HG02623 (cell line): Measurements from ENCODE around the gene IGSF21.

Experiments used
- ATAC-seq: cut with Tn5 transposase; IDR thresholded peaks from one replicate; pipeline ENCODE4 v1.9.1; 2021; ENCODE audit warnings: moderate library complexity; ENCODE audit not compliant: unreplicated experiment

IGSF21 gene

GRCh38 chr1:18203645-18204044 is 96.0 kb downstream of the IGSF21 start:
- ATAC-seq: no peak

GRCh38 chr1:18204575-18204974 is 97.0 kb downstream of the IGSF21 start:
- ATAC-seq: no peak

GRCh38 chr1:18205319-18205718 is 97.7 kb downstream of the IGSF21 start:
- no peak for ATAC-seq

DNA sequence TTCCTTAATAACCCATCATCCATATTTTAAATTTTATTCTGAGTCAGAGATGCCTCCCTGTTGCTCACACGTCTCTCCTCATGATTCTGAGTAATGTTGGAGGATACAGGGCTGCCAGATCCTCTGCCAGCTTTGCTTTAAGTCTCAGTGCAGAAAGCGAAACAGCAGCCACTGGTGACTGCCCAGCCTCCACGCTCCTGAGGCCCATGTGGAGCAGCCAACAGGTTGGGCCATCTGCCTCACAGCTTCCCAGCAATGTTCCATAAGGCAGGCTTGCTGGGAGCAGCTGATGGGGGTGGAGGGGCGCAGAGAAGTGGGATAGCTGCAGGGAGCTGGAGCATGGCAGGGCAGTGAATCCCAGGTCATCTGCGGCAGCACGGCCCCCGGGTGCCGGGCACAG is 104.2 kb downstream of the IGSF21 start:
- no peak for ATAC-seq

DNA sequence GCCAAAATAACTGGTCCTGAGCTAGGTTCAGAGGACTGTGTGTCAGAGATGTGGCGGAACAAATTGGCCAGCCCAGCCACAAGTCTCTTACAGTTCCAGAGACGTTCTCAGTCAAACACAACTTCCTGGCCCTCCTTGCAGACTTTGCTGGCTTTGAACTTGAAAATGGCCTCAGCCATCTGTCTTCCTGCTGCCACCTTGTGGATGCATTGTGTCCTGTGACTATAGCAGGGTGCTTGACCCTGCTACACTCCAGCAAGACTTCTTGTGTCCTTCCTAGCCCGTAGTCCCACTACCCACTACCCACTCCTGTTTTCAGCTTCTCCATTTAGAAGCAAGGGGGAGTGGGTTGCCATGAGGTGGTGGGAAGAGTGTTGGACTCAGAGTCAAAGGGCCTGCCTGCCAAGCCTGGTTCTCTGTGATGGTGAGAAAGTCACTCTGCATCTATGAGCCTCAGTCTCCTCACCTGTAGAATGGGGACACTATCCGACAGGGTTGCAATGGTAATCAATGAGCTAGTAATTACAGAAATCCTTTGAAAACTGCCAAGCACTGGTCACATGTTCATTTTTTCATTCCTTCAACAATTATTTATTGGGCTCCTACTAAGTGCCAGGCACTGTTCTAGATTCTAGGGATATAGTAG is 109.9 kb downstream of the IGSF21 start:
- ATAC-seq: no peak

GRCh38 chr1:18229625-18230024 is 122.0 kb downstream of the IGSF21 start:
- ATAC-seq: no peak

- no peak for ATAC-seq
Observed at GRCh38 chr1:18230321-18230720, 122.7 kb downstream of the IGSF21 start.

- ATAC-seq: no peak
Observed at GRCh38 chr1:18230840-18231239, 123.2 kb downstream of the IGSF21 start.

- no peak for ATAC-seq
Observed at GRCh38 chr1:18232052-18232451, 124.5 kb downstream of the IGSF21 start.

- ATAC-seq: no peak
Observed at GRCh38 chr1:18233176-18233864, 125.7 kb downstream of the IGSF21 start.

DNA sequence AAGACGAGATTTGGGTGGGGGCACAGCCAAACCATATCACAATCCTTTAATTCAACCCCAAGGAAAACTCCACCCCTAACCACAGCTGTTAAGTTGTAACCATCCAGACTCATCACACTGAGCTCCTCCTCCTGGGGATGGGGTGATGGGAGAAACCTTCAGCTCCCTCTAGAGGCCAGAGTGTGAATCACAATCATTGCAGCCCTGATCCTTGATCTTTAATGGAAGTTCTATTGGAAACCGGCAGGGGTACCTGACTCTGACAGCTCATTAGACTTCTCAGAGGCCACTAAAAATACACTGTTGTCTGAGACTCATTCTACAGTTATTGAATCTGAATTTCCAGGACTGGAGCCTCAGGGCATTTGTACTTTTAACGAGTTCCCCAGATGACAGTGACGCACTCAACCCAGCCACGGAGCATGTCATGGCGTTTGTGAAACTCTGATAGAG is 127.2 kb downstream of the IGSF21 start:
- no peak for ATAC-seq

- ATAC-seq: no peak
Observed at GRCh38 chr1:18237371-18237770, 129.8 kb downstream of the IGSF21 start.

DNA sequence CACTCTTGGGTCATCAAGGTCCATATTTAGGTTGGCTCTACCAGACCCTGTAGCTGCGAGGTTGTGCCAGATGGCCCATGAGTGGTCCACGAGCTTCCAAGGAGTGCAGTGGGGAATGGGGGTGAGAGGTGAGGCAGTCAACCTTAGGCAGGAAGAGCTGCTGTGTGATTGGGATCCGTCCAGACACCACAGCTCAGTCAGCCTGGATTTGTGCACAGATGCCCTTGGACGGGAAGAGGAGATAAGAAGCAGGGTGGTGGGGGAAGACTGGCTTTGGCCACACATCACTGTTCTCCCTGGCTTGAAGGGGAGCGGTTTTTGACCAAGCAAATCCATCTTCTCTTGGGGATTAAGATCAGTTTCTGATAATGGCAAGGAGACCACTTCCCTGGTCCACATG is 130.6 kb downstream of the IGSF21 start:
- no peak for ATAC-seq

DNA sequence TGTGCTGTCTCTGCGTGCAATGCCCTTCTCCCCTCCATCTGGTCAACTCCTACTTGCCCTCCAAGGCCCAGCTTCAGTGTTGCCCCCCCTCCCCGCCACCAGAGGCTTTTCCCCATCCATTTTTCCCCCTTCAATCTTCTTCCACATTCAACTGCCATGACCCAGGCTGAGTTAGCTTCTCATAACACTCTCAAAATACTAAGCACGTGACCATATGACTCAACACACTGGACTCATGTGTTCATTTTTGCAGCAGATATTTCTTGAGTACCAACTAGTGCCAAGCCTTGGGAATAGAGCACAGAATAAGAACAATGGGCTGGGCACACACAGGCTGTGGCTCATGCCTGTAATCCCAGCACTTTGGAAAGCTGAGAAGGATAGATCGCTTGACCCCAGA is 132.1 kb downstream of the IGSF21 start:
- no peak for ATAC-seq

- ATAC-seq: no peak
Observed at GRCh38 chr1:18240906-18241305, 133.3 kb downstream of the IGSF21 start.

DNA sequence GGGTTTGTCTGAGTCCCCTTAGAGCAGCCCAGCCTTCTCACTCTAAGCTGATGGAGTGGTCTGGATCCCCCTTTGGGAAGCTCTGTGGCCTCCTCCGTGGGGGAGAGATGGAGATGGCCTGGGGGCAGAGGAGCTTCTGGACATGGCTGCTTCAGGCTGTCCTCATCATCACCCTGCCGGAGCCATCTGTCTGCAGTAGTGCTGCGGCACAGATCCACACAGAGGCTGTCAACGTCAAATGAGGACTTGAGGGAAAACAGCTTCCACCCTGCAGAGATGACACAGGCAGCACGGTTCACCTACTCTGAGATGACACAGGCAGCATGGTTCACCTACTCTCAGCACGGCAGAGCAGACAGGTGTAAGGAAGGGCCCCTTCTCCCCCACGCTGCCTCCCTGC is 134.3 kb downstream of the IGSF21 start:
- ATAC-seq: no peak

DNA sequence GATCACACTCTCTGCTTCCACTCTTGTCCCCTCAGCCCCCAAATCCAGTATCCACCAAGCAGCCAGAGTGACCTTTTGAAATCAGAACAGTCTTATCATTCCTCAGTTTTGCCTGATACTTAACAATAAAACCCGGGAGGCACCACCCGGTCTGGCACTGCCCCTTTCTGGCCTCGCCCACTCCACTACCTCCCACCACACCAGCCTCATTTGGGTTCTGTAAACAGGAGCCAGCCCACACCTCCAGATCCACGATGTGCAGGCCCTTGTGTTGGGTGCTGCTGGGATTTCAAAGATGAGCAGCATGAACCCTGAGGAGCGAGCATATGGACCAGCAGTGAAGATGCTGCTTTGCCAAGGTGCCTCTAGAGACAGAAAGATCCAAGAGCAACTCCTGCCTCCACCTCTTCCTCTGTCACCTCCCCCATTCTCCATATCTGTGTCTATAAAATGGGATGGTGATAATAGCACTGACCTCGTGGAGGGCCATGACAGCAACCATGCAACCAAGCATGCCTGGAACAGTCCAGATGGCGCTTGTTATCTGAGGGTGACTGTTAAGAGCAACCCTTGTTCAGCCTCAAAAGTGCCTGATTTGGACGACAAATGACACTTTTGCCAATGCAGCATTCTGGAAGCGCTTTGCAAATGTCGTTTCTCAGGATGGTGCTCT is 136.0 kb downstream of the IGSF21 start:
- no peak for ATAC-seq

DNA sequence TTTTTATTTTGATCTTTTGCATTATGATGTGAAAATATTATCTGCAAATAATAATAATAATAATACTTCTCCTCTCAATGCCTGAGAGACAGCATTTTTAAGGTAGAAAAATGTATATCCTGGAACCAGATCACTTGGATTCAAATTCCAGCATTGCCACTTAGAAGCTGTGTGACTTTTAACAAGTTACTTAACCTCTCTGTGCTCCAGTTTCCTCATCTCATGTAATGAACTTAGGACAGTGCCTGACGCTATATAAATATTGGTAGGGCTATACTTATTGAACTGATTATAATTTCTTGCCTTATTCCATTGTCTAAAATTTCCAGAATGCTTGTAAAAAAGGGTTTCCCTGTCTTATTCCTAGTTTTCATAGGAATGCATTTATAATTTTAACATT is 137.2 kb downstream of the IGSF21 start:
- no peak for ATAC-seq

GRCh38 chr1:18245647-18246046 is 138.0 kb downstream of the IGSF21 start:
- no peak for ATAC-seq

DNA sequence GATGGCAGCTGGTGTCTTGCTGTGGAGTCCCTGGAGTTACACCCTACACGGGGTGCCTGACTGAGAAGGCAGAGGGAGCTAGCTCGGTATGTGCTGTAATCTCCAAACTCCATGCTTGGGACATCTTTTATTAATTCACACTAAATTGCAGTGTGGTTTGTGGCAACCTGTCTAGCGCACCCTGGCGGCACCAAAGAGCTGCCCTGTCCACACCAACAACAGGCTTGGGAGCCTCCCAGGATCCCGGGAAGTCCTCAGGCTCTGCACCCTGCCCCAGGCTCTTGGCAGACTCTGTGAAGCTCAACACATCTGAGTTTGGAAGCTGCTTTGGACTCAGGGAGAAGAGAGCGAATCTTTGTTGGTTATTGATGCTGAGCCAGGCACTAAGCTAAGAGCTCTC is 138.9 kb downstream of the IGSF21 start:
- no peak for ATAC-seq

DNA sequence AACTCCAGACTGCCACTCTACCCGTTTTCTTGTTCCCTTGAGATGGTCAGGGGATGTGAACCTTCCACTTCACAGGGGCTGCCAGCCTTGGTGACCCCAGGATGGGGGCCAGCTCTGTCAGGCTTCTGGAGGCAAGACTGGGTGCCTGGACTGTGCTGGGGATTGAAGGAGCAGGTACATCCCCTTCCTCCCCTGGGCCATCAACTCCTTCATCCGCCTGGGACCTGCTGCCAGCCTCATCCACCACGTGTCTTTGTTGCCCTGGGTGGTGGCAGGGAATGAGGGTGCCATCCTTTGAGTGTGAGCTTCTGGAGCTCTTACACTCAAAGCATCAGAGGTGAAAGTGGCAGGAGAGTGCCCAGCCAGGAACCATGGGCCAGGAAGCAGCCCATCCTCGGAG is 139.6 kb downstream of the IGSF21 start:
- ATAC-seq: no peak

DNA sequence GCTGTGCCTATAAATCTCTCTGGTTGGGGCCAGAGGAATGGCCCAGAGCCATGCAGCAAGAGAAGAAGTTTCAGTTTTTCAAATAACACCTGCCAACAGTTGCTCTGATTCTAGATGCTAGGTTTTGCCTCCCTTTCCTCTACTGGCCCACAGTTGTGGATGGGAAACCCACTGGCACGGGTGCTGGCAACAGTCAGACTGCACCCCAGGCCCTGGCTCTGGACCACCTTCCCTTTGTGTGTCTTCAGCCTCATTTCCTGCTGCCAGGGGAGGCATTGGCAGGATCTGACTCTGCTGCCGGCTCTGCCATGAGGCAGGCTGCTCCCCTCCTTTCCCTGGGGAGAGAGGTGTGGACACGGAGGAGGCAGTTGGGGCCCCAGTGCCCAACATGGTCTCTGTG is 142.0 kb downstream of the IGSF21 start:
- ATAC-seq: no peak
